NCI-H748 (cell line): ENCODE measurements around the gene RSPRY1.
"Not testable (repeated sequence)": the region's sequence is repeated elsewhere in the genome, so short reads cannot be mapped to it uniquely, and the experiment has no call there.

Experiments
- DNase-seq: peaks from one replicate; lab custom pipeline; 2025; ENCODE audit not compliant: unreplicated experiment; lab: John Stamatoyannopoulos, UW

The RSPRY1 gene

DNA sequence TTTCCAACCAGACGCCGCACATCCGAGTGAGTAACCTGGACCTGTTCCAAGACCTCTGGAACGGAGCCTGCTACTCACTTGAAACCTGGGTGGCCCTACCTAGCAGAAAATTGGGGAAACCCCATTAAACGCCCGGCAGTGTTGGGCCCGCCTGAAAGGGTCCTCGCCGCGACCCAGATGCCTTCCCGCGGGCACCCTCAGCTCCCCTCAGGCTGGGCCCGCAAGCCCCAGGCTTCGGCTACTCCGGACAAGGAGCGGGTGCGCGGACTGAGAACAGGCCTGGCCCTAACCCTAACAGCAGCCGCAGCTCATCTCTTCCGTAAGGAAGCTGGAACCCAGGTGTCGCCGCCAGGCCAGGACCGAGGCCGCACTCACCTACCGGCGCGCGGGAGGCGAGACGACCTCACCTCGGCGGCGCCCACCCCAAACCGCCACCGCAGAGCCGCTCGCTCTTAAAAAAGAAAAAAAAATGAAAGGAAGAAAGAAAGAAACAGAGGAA is 634 bp upstream of the RSPRY1 start:
- peak; percentile 59 for DNase-seq

DNA sequence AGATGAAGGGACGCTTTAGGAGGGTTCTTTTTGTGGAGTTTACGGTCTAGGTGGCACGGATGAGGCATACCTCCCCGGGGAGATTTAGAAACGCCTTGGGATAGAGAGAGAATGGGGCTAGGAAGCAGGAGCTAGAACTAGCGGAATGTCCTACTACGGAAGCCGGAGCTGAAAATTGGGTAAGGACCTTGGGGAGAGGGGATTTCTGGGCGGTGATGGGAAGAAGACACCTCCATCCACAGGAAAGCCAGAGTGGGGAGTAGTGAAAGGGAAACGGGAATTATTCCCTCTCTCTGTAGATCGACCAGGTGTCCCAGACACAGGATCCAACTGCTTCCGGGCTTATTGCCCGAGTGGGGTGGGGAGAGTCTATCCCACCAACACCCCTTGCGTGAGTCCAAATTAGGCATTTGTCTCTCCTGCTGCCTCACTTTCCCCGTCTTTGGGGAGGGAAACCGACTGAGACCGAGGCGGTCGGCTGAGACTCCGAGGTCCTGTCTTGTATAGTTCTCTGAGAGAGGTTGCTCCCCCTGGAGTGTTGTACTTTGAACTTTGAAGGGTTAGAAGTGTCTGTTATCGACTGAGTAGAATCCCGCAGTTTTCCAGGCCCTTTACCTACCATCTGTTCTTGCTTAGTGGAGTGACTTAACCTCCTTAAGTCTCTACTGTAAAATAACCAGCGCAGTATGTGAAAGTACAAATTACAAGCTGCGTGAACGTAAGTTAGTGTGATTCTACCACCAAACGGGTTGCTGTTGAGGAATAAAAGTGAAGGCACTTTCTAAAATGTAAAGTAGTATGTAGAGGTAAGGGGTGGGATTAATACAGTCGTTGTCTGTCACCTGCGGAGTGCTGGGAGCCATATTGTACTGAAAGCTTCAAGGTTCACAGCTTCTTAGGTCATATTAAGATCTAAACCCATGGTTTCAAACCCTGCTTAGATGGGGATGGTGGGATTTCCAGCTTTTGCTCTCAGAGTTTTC is 1.0 kb downstream of the RSPRY1 start:
- DNase-seq = peak; percentile 18

DNA sequence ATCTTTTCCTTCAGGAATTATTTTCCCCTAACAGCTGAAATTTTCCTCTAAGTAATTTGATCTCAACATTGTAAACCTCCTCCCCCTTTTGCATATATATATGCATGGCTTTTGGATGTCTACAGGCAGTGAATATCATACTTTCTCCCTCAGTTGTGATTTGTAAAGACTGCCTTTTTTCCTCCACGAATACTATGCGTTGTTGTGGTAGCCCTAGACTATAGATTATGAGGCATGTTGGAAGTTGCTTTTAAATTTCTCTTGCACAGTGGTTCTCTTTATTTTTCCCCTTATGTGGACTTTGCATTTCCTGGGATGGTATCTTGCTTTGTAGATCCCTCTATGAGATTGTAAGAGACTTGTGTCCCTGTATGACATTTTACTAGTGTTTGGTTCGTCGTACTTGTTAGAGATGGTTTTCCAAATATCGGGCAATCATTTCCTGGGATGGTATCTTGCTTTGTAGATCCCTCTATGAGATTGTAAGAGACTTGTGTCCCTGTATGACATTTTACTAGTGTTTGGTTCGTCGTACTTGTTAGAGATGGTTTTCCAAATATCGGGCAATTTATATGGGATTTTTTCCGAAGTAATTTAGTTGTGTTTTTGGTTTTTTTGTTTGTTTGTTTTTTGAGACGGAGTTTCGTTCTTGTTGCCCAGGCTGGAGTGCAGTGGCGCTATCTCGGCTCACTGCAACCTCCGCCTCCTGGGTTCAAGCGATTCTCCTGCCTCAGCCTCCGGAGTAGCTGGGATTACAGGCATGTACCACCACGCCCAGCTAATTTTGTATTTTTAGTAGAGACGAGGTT is 2.0 kb downstream of the RSPRY1 start:
- DNase-seq = not testable (repeated sequence)

DNA sequence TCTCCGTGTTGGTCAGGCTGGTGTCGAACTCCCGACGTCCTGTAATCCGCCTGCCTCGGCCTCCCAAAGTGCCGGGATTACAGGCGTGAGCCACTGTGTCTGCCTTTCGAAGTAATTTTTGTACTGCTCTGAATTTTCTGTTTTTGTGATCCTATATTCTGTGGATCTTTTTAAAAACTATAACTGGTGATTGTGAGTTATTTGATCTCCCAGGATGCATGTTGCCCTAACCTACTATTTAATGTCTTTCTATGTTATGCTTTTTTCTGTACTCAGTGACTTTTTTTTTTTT is 2.5 kb downstream of the RSPRY1 start:
- no peak for DNase-seq

DNA sequence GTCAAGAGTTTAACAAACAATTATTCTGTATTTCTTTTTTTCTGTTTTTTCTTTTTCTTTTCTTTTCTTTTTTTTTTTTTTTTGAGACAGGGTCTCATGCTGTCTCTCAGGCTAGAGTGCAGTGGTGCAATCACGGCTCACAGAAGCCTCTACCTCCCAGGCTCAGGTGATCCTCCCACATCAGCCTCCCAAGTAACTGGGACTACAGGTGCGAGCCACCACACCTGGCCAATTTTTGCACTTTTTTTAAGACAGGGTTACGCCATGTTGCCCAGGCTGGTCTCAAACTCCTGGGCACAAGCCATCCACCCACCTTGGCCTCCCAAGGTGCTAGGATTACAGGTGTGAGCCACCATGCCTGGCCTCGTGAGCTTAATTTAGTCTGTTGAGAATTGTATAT is 3.4 kb downstream of the RSPRY1 start:
- DNase-seq = not testable (repeated sequence)

DNA sequence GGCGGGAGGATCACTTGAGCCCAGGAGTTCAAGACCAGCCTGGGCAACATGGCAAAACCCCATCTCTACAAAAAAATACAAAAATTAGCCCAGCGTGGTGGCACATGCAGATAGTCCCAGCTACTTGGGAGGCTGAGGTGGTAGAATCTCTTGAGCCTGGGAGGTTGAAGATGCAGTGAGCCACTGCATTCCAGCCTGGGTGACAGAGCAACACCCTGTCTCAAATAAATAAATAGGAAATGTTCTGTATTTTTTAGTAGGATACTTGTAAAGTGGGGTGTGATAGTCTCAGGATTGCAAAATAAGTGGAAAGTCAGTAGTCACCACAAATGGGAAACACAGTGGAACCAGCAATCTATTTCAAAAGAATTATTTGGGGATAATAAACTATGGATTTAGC is 4.0 kb downstream of the RSPRY1 start:
- DNase-seq = no peak

DNA sequence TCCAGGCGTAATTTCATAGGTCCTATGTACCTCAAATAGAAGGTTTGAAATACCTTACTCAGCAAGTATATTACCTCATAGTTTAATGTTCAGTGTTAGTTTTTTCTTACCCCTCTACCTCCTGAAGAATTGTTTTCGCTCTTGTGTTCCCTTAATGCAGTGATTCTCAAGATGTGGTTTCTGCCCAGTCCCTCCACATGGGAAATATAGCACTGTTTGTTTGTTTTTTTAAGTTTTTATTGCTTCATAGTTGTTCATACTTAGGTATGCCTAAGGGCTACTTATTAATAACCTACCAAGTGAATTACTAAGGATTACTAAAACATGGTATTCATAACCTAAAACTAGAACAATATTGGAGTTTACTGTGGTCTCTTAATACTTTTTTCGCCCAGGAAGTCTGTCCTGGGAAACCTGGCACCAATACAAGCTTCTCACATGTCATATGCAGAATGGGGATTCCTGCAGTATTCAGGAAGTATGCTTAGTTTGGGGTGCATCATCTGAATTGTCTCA is 5.0 kb downstream of the RSPRY1 start:
- no peak for DNase-seq

DNA sequence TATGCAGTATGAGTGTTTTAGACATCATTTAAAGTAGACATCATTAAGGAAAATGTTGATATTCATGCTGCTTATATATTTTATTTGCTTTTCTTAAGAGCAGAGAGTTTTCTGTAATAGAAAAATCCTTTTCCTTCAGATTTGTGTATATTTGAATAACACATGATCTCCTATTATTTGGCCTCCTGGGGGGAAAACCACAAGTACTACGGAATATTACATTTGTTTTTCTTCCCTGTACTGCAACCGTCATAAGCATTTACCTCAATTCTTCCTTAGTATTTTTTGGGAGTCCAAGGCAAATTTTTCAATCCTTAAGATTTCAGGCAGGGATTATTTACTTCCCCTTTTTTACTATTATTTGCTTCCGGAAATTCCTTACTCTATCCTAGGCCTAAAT is 6.0 kb downstream of the RSPRY1 start:
- no peak for DNase-seq

DNA sequence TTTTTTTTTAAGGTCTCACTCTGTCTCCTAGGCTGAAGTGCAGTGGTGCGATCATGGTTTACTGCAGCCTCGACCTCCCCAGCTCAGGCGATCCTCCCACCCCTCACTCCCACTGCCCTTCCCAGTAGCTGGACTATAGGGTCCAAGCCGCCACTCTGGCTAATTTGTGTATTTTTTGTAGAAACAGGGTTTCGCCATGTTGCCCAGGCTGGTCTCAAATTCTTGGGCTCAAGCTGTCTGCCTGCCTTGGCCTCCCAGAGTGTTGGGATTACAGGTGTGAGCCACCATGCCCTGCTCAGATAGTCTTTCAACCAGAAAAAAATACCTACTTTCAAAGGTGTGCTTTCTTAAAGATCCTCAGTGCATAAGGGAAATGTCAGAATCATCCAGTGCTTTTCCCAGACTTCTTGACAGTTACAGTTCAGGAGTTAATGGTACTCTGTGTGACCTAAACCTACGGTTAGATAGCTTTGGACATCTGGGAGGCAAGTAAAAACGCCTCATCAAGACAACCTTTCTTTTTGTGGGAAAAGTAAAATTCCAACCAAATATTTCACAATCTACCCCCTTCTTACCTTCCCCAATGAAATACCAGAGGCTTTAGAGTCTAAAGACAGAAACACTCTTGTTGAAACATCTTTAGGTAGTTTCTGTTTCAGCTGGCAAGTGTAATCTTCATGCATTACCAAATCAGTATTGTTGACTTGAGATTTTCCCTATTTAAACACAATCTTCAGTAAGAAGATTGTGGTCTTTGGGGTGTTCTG is 6.8 kb downstream of the RSPRY1 start:
- no peak for DNase-seq

DNA sequence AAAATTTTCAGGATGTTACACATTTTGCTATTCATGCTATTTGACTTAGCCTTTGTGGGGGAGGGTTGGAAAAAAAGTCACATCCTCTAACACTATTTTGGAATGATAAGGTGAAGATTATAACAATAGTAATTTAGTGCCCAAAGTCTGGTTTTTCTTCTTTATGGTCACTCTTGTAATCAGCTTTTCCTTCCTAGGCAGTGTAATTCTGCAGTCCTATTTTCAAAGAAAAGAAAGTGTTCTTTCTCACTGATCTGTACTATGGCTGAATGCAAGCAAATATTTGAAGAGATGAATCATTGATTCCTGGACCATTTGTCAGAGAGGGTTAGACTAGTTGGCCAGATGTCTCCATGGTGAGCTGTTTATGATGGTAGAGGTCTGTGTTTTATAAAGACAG is 8.4 kb downstream of the RSPRY1 start:
- DNase-seq = peak; percentile 11

DNA sequence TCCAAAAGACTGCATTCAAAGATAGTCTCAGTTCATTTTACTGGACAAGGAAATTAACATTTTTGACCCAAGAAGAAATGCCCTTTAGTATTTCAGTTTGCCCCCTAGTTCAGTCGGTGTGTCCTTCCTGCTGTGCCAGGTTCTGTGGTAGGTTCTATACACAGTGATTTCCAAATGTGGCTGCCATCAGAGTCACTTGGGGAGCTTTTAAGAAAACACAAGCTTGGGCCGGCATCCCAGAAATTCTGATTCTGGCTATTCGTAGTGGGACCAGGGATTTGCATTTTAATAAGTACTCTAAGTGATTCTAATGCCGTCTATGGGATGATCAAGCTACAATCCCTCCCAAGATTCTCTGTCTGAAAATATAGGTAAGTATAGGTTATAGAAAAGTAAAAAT is 10.2 kb downstream of the RSPRY1 start:
- DNase-seq = no peak

DNA sequence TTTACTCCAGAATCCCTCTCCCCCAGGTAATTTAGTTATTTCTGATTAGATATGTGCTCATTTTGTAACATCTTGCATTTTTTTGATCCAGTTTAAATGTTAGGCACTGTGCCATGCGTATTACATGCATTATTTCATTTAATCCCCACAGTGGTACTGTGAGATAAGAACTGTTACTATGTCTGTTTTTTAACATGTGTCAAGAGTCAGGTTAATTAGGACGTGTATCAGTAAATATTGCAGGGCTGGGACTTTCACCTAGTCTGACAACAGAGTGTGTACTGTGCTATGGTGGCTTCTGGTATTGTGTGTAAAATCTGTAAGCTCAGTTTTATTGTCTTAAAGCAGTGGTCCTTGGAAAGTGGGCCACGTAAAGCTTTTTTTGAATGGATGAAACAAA is 10.6 kb downstream of the RSPRY1 start:
- no peak for DNase-seq

DNA sequence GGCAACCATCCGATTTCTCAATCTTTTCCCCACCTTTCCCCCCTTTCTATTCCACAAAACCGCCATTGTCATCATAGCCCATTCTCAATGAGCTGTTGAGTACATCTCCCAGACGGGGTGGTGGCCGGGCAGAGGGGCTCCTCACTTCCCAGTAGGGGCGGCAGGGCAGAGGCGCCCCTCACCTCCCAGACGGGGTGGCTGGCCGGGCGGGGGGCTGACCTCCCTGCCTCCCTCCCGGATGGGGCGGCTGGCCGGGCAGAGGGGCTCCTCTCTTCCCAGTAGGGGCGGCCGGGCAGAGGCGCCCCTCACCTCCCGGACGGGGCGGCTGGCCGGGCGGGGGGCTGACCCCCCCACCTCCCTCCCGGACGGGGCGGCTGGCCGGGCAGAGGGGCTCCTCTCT is 14.2 kb downstream of the RSPRY1 start:
- not testable (repeated sequence) for DNase-seq

DNA sequence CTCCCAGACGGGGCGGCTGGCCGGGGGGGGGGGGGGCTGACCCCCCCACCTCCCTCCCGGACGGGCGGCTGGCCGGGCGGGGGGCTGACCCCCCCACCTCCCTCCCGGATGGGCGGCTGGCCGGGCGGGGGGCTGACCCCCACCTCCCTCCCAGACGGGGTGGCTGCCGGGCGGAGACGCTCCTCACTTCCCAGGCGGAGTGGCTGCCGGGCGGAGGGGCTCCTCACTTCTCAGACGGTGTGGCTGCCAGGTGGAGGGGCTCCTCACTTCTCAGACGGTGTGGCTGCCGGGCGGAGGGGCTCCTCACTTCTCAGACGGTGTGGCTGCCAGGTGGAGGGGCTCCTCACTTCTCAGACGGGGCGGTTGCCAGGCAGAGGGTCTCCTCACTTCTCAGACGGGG is 14.8 kb downstream of the RSPRY1 start:
- DNase-seq = not testable (repeated sequence)

DNA sequence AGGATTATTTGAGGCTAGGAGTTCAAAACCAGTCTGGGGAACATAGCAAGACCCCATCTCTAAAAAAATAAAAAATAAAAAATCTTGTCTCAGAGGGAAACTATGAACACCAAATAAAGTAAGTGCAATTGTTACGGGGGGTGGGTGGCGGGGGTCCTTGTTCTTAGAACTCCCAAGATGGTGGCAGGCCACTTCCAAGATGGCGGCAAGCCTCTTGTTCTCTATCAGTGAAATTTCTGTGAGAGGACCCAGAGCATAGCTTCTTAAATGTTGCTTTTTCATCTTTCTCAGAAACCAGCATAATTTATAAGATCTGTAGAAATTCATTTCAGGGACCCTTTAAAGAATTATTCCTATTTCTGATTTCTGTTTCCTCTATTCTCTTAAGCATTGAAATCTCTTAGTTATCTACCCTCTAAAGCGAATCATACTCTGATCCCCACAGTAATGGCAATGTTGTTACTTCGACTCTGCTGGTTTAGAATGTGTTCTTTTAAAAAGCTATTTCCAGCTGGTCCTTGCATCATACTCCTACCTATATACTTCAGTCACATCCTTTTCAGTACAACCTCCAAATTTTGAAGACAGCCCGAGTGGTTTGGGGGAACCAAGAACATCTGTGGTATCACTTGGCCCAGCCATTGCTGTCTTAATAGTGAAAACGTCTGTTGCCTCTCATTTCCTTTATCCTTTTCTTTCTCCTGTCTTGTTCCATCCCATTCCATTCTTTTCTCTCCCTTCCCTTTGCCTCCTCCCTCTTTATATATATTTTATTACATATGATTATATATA is 16.2 kb downstream of the RSPRY1 start:
- no peak for DNase-seq

DNA sequence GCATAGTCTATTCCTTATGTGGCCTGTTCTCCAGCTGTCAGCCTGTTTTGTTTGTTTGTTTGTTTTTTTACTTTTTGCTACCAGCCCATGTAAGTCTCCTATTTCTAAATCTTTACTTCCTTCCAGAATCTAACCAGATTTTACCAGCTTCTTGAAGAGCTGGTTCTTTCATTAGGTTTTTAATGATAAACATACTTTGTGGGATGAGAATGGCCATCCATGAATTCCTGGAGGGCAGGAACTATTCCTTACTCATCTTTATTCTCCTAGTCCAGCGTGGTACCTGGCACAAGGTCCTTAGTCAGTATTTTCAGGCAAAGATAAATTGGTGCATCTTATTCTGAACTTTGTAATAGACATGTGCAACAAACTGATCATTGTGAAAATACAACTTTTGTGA is 17.3 kb downstream of the RSPRY1 start:
- no peak for DNase-seq

DNA sequence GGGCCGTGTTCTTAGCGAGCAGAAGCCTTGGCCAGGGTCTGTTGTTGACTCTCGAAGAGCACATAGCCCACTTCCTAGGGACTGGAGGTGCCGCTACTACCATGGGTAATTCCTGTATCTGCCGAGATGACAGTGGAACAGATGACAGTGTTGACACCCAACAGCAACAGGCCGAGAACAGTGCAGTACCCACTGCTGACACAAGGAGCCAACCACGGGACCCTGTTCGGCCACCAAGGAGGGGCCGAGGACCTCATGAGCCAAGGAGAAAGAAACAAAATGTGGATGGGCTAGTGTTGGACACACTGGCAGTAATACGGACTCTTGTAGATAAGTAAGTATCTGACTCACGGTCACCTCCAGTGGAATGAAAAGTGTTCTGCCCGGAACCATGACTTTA is 18.5 kb downstream of the RSPRY1 start:
- DNase-seq = no peak

DNA sequence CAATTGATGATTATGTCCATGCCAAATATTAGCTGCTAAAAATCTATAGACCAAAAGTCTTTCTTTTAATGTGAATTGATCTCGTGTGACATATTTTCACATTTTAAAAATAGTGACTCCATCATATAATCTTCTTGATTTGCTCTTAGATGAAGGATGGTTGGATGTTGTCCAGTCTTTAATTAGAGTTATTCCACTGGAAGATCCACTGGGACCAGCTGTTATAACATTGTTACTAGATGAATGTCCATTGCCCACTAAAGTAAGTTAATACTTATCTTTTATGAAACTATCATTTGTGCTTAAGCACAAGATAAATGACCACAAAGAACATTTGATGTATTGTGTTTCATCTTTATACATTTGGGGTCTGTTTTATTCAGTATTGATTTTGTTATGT is 22.8 kb downstream of the RSPRY1 start:
- no peak for DNase-seq

DNA sequence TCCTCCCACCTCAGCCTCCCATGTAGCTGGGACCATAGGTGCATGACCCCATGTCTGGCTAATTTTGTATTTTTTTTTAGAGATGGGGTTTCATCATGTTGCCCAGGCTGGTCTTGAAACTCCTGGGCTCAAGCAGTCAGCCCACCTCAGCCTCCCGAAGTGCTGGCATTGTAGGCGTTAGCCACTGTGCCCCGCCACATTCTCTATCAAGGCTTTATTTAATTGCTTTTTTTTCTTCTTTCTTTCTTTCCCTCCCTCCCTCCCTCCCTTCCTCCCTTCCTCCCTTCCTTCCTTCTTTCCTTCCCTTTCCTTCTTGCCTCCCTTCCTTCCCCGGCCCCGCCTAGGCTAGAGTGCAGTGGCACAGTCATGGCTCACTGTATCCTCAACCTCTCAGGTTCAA is 23.7 kb downstream of the RSPRY1 start:
- no peak for DNase-seq

DNA sequence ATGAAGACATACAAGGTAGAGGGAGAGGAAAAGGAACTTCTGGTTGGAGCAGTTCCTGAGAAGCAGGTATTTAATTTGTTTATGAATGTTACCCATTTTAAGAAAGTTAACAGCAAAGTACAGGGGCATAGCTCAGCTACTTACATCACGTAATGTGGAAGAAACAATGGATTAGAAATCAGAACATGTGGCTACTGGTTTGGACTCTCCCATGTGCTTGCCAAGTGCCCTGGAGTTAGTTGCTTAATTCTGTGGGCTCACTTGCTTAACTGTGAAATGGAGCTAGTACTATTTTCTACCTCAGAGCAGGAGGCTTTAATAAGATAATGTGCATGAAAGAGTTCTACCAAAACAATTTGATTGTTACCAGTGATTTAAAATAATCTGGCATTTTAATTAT is 27.3 kb downstream of the RSPRY1 start:
- no peak for DNase-seq
